RWPE1 (cell line): ENCODE measurements around the gene FAM241B.

ENCODE experiments used
- CTCF ChIA-PET: fragments of 350-600 bp; sonication (Branson Sonifier 250); formaldehyde crosslinking; extraction: SDS; loops from one replicate; lab custom pipeline; 2021; lab: Yijun Ruan, JAX
- POLR2A ChIA-PET: fragments of 400-600 bp; formaldehyde crosslinking; extraction: SDS; loops from one replicate; lab custom pipeline; 2020; ENCODE audit warnings: antibody characterized with exemption; ENCODE audit not compliant: low non-redundant PET; lab: Yijun Ruan, JAX
- DNase-seq: peaks from one replicate; pipeline ENCODE4 v3.0.0; 2012; ENCODE audit warnings: low spot score
- H3K27ac ChIP-seq: fragments of 450-650 bp; 2 replicates; pipeline ENCODE4 v1.5.1; 2017
- CTCF ChIP-seq: fragments of 450-650 bp; conservative IDR thresholded peaks from 2 replicates; pipeline ENCODE4 v1.5.1; 2017; ENCODE audit warnings: low read depth, mild to moderate bottlenecking

Gene FAM241B

DNA sequence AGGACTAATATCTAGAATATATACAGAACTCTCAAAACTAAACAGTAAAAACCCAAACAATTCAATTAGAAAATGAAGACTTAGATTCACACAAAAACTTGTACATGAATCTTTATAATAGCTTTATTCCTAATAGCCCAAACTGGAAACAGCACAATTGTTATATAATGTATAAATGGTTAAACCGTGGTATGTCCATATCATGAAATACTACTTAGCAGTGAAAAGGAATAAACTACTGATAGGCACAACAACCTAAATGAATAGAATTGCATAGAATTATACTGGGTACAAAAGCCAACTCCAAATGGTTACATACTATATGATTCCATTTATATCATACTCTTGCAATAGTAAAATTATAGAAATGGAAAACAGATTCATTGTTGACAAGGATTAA lies 21.0 kb upstream of the FAM241B start:
- ChIA-PET POLR2A (no interaction called here), CTCF (interaction anchor here (0.6 kb wide), 1 partner anchor 1759 kb away, joined by 3 read pairs; no protein-coding TSS in a partner anchor)
- TF ChIP-seq CTCF, result no peak
- no peak overlapping the region for H3K27ac ChIP-seq
- no peak for DNase-seq

DNA sequence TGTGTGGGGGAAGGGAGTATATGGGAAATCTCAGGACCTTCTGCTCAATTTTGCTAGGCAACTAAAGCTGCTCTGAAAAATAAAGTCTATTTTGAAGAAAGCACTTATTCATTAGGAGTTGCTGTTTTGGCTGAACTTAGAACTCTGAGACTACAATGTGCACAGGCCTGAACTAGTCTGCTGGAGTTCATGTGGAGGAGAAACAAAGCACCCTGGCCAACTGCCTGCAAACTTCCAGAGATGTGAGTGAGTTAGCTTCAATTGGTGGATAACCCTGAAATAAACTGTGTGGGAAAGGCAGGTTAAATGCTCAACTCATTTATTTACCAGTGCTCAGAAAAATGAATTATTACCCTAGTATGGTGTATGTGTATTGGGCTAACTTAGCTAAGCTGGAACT lies 17.3 kb upstream of the FAM241B start:
- CTCF ChIA-PET, result interaction anchor here (0.6 to 1.0 kb wide), 3 partner anchors 22 to 205 kb away, joined by 3 to 4 read pairs (median 3); no protein-coding TSS in a partner anchor
- DNase-seq, result no peak
- TF ChIP-seq CTCF, result no peak
- POLR2A ChIA-PET, result no interaction called here
- H3K27ac ChIP-seq, result no peak overlapping the region

DNA sequence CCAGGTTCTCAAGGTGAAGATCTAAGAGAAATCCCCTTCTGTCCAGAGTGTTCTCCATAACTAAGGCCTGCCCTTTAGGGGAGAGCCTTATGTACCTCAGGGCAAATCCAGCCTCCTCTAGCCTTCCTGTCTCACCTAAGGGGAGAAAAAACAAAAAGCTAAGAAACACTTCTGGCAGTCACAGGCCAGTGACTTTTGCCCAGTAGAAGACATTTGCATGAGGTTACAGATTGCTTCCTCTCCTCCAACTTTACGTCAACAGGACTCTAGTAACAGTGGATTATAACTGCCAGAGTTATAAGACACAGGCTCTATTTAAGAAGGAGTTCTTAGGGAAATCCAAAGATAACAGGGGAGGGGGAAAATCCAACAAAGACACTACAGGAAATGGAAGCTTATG lies 15.9 kb upstream of the FAM241B start:
- ChIA-PET CTCF (interaction anchor here (0.5 to 1.0 kb wide), 4 partner anchors 22 to 1671 kb away, joined by 3 to 4 read pairs (median 4); no protein-coding TSS in a partner anchor), POLR2A (no interaction called here)
- no peak for TF ChIP-seq CTCF
- no peak for DNase-seq
- H3K27ac ChIP-seq, result no peak overlapping the region

DNA sequence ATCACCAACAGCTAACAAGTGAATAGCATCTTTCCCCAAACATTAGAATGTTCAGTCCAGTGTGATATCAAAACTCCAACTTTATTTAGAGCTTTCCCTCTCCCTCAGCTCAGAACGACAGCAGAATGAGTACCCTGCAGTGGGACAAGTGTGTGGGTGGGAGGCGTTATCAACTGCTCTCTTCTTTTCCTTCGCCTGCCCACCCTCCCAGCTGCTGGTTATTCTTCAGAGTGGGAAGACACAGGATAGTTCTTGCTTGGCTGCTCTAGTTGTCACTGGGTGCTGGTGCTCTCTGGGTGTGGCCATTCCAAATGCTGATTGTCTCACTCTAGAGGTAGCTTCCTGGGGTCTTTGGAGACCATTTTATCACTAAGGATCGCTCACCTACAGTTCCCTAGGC lies 13.7 kb upstream of the FAM241B start:
- TF ChIP-seq CTCF, result no peak
- DNase-seq, result no peak
- no peak overlapping the region for H3K27ac ChIP-seq
- ChIA-PET CTCF (interaction anchor here (0.6 kb wide), 1 partner anchor 553 kb away, joined by 3 read pairs; no protein-coding TSS in a partner anchor), POLR2A (no interaction called here)

DNA sequence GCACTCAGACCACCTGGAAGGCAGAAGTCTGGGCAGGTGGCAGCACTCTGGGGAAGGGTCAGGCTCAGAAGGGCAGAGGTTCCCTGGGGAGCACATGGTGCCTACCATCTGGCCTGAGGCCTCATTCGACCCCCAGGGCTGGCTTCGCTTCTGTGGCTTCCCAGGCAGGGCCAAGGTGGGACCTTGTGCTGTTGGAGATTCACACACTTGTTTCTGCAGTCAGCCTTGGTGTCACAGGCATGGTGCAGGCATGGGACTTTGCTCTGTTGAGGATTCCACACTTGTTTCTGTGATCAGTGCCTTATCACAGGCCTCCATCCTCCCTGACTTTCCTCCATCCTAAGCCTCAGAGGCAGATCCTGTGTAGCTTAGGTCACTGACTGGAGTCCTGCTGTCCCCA lies 11.3 kb upstream of the FAM241B start:
- H3K27ac ChIP-seq, result no peak overlapping the region
- CTCF ChIA-PET, result interaction anchor here (1.3 kb wide), 1 partner anchor 18 kb away, joined by 3 read pairs; no protein-coding TSS in a partner anchor
- POLR2A ChIA-PET, result no interaction called here
- TF ChIP-seq CTCF, result no peak
- no peak for DNase-seq

- POLR2A ChIA-PET, result no interaction called here
Observed at GRCh38 chr10:69619626-69620025, 10.4 kb upstream of the FAM241B start.

More at GRCh38 chr10:69619626-69620025, 10.4 kb upstream of the FAM241B start:
- CTCF ChIA-PET, result interaction anchor here (0.7 to 1.3 kb wide), 2 partner anchors 10 to 17 kb away, joined by 3 to 4 read pairs; no protein-coding TSS in a partner anchor
- no peak for DNase-seq
- TF ChIP-seq CTCF, result no peak
- H3K27ac ChIP-seq, result no peak overlapping the region
